SH-SY5Y (cell line): ENCODE data around the gene KLK4.

ENCODE experiments used
- GATA2 ChIP-seq: IDR thresholded peaks from 2 replicates; pipeline ENCODE4 v1.6.1; 2011; ENCODE audit warnings: mild to moderate bottlenecking, low read depth, low read length
- GATA3 ChIP-seq: IDR thresholded peaks from 2 replicates; pipeline ENCODE4 v1.6.1; 2011; ENCODE audit warnings: low read depth, mild to moderate bottlenecking, low read length, moderate library complexity

DNA sequence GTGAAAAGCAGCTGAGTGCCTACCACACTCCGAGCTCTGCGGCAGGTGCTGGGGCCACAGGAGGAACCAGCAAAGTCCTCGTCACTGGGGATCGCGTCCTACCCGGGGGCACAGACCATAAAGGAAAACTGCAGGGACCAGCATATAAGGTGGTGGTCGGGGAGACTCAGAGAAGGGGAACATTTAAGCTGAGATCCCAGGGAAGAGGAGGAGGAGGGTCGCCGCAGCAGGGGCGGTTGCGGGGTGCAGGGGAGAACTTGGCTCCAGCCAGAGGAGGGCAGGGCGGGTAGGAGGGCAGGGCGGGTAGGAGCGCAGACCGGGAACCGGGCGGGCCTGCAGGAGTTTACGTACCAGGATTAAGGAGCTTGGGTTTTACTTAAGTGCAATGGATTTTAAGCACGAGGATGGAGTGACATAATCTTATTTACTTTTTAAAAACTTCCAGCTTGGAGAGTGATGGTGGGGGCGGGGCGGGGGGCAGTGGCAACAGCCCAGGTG is 956 bp upstream of the KLK4 start:
- TF ChIP-seq GATA3 (no peak), GATA2 (no peak)
